ENCODE results near the gene RFX4.
"Not testable (repeated sequence)": the region's sequence is repeated elsewhere in the genome, so short reads cannot be mapped to it uniquely, and the experiment has no call there.

The RFX4 gene

GRCh38 chr12:106599302-106599701 is 16.5 kb downstream of the RFX4 start:
- no peak overlapping the region for H3K4me3 Mint-ChIP-seq
- no peak for TF ChIP-seq CTCF (IDR thresholded peaks at IDR 0.05)
- H3K27ac Mint-ChIP-seq, result no peak overlapping the region
- H3K36me3 Mint-ChIP-seq (ENCODE audit: low read depth), result no peaks in the 10 kb centered on the region
- DNase-seq, result no peak
- H3K27me3 Mint-ChIP-seq (ENCODE audit: low read depth, poor library complexity), result peaks cover 41% of the 10 kb centered on the region
- H3K4me1 Mint-ChIP-seq, result peaks cover 30% of the 10 kb centered on the region
- H3K9me3 Mint-ChIP-seq, result peaks cover 3% of the 10 kb centered on the region

GRCh38 chr12:106600503-106600902 is 17.7 kb downstream of the RFX4 start:
- peaks cover 29% of the 10 kb centered on the region for H3K27me3 Mint-ChIP-seq (ENCODE audit: low read depth, poor library complexity)
- H3K4me3 Mint-ChIP-seq, result peak overlapping the region; percentile 12
- no peaks in the 10 kb centered on the region for H3K36me3 Mint-ChIP-seq (ENCODE audit: low read depth)
- H3K4me1 Mint-ChIP-seq, result peaks cover 30% of the 10 kb centered on the region
- TF ChIP-seq CTCF (IDR thresholded peaks at IDR 0.05), result no peak
- peaks cover 3% of the 10 kb centered on the region for H3K9me3 Mint-ChIP-seq
- H3K27ac Mint-ChIP-seq, result no peak overlapping the region
- DNase-seq, result no peak

- no peak overlapping the region for H3K27ac Mint-ChIP-seq
- H3K36me3 Mint-ChIP-seq (ENCODE audit: low read depth), result no peaks in the 10 kb centered on the region
- peaks cover 25% of the 10 kb centered on the region for H3K27me3 Mint-ChIP-seq (ENCODE audit: low read depth, poor library complexity)
- peak overlapping the region; percentile 12 for H3K4me3 Mint-ChIP-seq
- TF ChIP-seq CTCF (IDR thresholded peaks at IDR 0.05), result no peak
- peak; percentile 32 for DNase-seq
- peaks cover 33% of the 10 kb centered on the region for H3K4me1 Mint-ChIP-seq
- peaks cover 3% of the 10 kb centered on the region for H3K9me3 Mint-ChIP-seq
These were observed 18.2 kb downstream of the RFX4 start for GRCh38 chr12:106601031-106601430.

- Mint-ChIP-seq H3K27ac (peak overlapping the region; percentile 84), H3K4me1 (peaks cover 37% of the 10 kb centered on the region), H3K4me3 (peak overlapping the region; percentile 29), H3K27me3 (ENCODE audit: low read depth, poor library complexity) (peaks cover 24% of the 10 kb centered on the region), H3K9me3 (no peaks in the 10 kb centered on the region), H3K36me3 (ENCODE audit: low read depth) (no peaks in the 10 kb centered on the region)
- TF ChIP-seq CTCF (IDR thresholded peaks at IDR 0.05), result no peak
- peak; percentile 47 for DNase-seq
These were observed 18.7 kb downstream of the RFX4 start for GRCh38 chr12:106601496-106601895.

GRCh38 chr12:106602076-106602475 is 19.3 kb downstream of the RFX4 start:
- no peaks in the 10 kb centered on the region for H3K36me3 Mint-ChIP-seq (ENCODE audit: low read depth)
- DNase-seq, result no peak
- peaks cover 43% of the 10 kb centered on the region for H3K4me1 Mint-ChIP-seq
- H3K27me3 Mint-ChIP-seq (ENCODE audit: low read depth, poor library complexity), result peaks cover 24% of the 10 kb centered on the region
- peak overlapping the region; percentile 84 for H3K27ac Mint-ChIP-seq
- peak overlapping the region; percentile 29 for H3K4me3 Mint-ChIP-seq
- H3K9me3 Mint-ChIP-seq, result no peaks in the 10 kb centered on the region
- TF ChIP-seq CTCF (IDR thresholded peaks at IDR 0.05), result no peak

- Mint-ChIP-seq H3K36me3 (ENCODE audit: low read depth) (peaks cover 2% of the 10 kb centered on the region), H3K27ac (no peak overlapping the region), H3K27me3 (ENCODE audit: low read depth, poor library complexity) (peaks cover 8% of the 10 kb centered on the region), H3K4me1 (peaks cover 46% of the 10 kb centered on the region), H3K4me3 (no peak overlapping the region), H3K9me3 (peaks cover 12% of the 10 kb centered on the region)
- no peak for TF ChIP-seq CTCF (IDR thresholded peaks at IDR 0.05)
- DNase-seq, result no peak
These were observed 22.4 kb downstream of the RFX4 start for GRCh38 chr12:106605254-106605653.

GRCh38 chr12:106620588-106620987 is 37.8 kb downstream of the RFX4 start:
- H3K36me3 Mint-ChIP-seq (ENCODE audit: low read depth), result peaks cover 12% of the 10 kb centered on the region
- not testable (repeated sequence) for H3K4me1 Mint-ChIP-seq; H3K27me3 Mint-ChIP-seq (ENCODE audit: low read depth, poor library complexity); H3K27ac Mint-ChIP-seq; DNase-seq; H3K4me3 Mint-ChIP-seq
- H3K9me3 Mint-ChIP-seq, result peaks cover 35% of the 10 kb centered on the region

All from nephron progenitor cell (in vitro differentiated cells).